GF-D8 (cell line): ENCODE data around the gene AKR1C3.
"Not testable (repeated sequence)": the region's sequence is repeated elsewhere in the genome, so short reads cannot be mapped to it uniquely, and the experiment has no call there.

Source experiments
- DNase-seq: peaks from one replicate; lab custom pipeline; 2025; lab: John Stamatoyannopoulos, UW

Gene AKR1C3

DNA sequence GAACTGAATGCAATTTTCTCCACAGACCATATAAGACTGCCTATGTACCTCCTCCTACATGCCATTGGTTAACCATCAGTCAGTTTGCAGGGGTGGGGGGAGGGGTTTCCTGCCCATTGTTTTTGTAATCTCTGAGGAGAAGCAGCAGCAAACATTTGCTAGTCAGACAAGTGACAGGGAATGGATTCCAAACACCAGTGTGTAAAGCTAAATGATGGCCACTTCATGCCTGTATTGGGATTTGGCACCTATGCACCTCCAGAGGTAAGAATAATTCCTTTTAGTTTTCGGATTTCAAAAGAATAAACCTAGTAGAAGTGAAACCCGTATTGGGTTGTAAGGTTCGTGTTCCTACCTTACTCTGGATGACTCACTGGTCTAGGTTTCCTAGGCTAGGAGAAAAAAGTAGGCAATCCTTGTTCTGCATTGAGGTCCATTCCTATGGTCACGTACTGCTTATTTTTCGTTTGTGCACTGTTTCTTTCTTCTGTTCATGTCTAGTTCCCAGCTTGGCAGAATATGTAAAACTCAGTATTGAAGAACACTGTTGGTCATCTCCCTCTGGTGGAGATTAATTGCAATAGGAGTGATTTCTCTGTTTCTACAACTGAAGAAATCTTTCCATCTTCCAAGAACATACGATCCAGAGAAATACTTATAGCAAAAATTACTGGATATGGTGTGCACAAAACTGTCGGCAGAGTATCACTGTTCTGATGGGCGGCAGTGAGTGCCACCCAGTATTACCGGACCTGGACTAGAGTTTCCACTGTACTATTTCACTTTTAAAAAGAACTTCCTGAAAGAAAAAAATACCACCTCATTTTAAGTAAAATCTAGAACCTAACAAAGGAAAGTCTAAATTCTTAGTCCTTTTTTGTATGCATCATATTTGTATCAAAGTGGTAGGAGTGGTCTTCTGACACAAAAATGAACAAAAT, at the start of gene AKR1C3:
AKR1C3 (plus strand) TSS at position 150 of the 941 bp plus-strand sequence; CDS start at position 181, 31 bp downstream.
- DNase-seq, result peak; percentile 4

DNA sequence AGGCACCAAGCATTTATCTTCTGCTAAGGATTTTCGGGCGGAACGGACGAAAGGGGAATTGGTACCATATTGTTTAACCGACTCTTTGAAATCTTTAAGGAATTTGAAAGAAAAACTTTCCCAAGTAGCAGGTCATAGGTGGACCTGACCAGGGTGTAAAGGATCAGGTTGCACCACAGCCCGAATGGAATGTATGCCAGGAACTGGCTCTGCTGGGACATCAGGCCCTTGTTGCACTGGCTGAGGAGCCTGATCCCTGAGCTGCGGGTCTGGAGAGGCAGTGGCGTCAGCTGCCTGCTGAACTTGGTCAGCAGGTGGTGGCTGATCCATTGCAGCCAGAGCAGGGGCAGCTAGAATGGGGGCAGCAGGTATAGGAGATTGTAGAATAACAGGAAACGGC, 49.1 kb upstream of the AKR1C3 start:
- DNase-seq, result no peak

DNA sequence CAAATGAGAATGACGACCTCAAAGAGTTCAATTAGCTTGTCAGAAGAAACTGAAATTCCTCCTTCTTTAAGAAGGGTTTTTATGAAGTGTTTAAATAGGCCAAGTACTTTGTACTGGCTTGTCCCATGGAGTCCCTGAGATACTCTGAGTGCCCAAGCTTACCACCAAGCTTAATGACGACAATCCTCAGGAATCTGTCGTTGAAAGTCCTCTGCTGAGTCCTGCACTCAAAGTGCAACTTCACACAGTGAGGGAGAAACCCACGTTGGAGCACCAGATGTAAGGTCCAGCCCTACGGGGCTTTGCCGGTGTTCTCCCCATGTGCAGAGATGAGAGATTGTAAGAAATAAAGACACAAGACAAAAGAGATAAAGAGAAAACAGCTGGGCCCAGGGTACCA, 47.8 kb upstream of the AKR1C3 start:
- DNase-seq, result no peak

GRCh38 chr10:5047055-5047454, 47.2 kb upstream of the AKR1C3 start:
- not testable (repeated sequence) for DNase-seq

DNA sequence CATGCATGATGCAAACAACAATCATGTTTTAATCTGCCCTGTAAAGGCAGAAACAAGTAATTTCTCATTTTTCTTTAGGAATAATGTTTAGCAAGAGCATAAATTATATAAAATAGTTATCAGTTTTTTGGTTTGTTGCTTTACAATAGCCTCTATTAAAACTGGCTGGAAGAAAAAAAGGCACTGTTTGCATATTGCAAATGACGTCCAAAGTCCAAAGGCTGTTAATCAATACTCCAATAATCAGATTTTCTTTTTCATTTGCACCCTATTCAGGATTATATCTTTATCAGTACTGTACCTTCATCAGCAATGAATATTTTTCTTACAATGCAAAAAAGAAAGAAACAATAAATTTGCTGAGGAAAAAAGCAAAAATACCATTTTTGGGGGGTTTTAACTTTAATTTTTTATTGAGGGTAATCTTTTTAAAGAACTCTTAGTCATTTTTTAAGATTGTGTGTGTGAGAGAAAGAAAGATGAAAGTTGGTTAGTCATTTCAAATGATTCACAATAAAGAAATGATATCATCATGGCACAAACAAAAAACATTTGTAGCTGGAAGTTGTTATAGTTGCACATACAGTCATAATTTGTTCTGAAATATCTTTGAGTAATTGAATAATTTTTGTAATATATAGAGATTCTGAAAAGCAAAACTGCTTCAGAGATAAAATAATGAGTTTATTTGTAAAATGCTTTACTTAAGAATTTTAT, 46.1 kb upstream of the AKR1C3 start:
- no peak for DNase-seq

- DNase-seq, result not testable (repeated sequence)
Observed at GRCh38 chr10:5052951-5053500, 41.2 kb upstream of the AKR1C3 start.

- DNase-seq, result not testable (repeated sequence)
Observed at GRCh38 chr10:5054831-5055230, 39.4 kb upstream of the AKR1C3 start.

DNA sequence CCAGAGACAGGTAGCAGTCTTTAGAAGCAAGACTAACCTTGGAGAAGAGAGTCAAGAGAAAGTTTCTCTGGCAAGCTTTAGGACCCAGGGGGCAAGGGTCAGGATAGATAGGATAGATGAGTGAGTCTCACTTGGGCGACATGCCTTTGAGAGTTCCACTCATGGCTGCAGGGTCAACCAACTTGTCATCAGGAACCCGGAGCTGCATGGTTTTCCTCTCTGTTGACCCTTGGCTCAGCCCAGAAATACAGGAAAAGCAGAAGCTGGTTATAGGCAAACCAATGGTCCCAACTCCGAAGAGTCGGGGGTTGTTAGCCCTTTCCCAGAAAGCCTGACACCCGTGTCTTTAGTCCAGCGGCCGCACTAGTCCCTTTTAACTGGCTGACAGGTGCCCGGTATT, 34.9 kb upstream of the AKR1C3 start:
- not testable (repeated sequence) for DNase-seq

GRCh38 chr10:5060791-5061190, 33.4 kb upstream of the AKR1C3 start:
- not testable (repeated sequence) for DNase-seq

DNA sequence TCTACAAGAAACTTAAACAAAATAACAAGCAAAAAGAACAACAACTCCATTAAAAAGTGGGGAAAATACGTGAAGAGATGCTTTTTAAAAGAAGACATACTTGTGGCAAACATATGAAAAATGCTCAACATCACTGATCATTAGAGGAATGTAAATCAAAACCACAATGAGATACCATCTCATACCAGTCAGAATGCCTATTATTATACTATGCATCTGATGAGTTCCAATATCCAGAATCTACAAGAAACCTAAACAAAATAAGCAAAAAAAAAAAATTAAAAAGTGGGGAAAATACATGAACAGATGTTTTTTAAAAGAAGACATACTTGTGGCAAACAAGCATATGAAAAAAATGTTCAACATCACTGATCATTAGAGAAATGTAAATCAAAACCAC, 29.6 kb upstream of the AKR1C3 start:
- DNase-seq, result no peak

DNA sequence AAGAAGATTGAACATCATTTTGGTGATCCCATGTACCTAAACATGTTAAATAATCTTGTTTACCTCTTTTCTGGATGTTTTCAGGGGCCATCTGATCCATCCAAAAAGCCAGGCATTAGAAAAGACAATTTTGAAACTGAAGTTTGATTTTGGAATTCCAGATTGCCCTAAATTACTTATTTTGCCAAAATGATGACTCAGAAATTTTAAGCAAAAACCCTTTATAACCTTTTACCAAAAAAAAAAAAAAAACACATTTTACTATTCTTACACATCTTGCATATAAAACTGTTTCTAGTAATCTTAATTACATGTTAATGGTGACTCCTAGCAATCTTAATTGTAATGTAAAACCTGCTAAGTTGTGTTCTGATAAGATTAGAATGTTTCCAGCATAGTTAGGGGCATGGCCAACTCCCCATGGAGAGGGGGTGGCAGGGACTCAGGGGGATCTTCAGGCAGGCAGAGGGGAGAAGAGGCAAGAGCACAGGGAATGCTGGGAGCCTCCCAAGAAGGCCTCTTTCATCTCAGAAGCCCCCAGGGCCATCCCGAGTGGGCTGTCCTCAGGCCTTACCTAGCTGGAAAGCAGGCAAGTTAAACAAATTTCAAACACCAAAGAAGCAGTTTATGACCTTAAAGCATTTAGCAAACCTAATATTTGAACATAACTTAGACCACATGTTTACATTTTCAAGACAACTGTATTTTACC, 25.8 kb upstream of the AKR1C3 start:
- no peak for DNase-seq

GRCh38 chr10:5070648-5071410, 23.4 kb upstream of the AKR1C3 start:
- DNase-seq, result no peak

DNA sequence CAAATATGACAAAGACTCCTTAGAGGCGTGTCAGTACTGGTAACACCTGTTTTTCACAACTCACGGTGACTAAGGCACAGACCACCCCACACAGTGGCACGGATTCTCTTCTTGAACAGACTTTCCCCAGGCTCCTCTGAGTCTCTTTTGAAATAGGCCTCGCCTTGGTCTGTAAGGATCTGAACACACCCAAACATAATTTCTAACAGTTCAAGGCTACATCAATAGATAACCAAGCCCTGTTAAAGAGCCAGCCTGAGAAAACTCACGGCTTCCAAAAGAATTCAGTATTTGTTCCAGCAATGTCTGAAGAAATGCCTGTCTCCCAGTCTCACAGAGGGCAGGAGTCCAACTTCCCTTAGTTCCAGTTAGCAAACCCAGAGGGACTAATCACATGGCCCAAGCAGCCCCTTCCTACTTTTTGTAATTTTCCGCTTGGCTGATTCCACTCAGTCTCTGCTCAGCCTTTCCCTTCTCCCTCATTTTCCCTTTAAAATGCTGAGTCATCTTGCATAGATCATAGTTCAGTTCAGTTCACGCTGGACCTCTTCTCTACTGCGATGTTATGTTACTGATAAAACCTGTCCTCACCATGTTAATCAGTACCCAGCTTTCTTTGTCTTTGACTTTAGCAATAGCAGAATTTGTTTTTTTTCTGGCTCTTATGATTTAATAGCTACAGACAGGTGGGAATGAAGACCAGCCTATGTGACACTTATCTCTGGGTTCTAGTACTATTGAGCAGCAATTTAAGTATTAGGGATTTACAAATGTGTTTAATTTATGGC, 22.6 kb upstream of the AKR1C3 start:
- no peak for DNase-seq

GRCh38 chr10:5073659-5074058, 20.6 kb upstream of the AKR1C3 start:
- no peak for DNase-seq

DNA sequence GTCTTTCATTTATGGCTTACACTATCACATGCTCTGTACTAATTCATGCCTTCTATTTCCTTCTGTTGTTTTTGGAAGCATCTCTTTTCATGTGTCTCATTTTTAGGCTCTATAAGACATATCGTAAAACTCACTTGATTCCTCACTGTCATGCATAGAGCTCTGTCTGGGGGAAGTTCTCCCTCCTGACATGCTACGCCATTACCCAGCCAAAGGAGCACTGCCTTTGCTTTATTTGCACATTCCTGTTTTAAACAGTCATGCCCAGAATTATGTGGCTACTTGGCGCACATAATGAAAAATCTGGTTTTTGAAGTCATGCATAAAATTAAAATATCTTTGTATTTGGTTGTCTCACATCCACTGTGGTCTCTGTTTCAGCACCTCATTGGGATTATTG, 17.6 kb upstream of the AKR1C3 start:
- no peak for DNase-seq

GRCh38 chr10:5078547-5079180, 15.6 kb upstream of the AKR1C3 start:
- DNase-seq, result no peak

DNA sequence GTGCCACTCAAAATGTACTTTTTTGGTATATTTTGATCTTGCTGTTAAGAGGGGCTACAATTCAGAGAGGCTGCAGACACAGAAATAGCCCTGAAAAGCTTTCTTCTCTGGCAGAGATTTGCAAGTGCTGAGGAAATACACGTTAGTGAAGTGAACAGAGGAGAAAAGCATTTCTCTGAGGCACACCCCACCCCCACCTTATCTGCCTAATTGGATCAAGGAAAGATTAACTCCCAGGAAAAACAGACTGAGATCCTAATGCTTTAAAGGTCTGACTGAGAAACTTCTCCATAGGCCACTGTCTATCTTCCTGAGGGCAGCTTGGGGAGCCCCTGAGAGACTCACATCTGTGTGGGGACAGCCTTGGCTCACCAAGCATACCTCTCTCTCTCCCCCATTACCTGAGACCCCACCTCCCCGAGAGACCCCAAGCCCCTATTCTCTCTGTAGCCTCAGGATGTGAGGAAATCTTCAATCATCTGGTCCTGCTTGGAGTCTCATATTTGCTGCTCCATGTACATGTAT, 14.8 kb upstream of the AKR1C3 start:
- DNase-seq, result no peak

- DNase-seq, result no peak
Observed at GRCh38 chr10:5079836-5080235, 14.4 kb upstream of the AKR1C3 start.

- DNase-seq, result no peak
Observed at GRCh38 chr10:5081091-5081490, 13.1 kb upstream of the AKR1C3 start.
